Measurements from ENCODE around the gene QSER1. TPM values are rescaled to one million over a fixed set of nuclear protein-coding genes. Genes with fewer than 3 reads are reported as not detected.
"Not testable (repeated sequence)": the region's sequence is repeated elsewhere in the genome, so short reads cannot be mapped to it uniquely, and the experiment has no call there.

The QSER1 gene
- polyA plus RNA-seq, 12 donors, result 16.8 to 32.8 (median 26.6) TPM; not detected in 1

DNA sequence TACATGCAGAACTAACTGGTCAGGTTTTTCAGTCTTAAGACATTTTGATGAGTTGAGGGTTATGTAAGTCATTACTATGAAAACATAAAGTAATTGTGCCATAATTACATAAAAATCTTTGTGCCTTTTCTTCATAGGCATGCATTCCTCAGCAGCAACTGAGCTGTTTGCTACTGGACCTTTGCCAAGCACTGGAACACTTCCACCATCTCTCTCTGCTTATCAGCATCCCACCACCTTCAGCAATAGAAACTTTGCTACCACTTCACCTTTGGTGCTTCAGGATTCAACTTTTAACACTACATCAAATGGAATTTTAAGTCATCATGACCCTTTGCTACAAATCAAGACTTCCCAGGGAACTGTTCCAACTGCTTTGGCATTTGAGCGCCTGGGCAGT lies 39.0 kb downstream of the QSER1 start:
- no peak for DNase-seq

DNA sequence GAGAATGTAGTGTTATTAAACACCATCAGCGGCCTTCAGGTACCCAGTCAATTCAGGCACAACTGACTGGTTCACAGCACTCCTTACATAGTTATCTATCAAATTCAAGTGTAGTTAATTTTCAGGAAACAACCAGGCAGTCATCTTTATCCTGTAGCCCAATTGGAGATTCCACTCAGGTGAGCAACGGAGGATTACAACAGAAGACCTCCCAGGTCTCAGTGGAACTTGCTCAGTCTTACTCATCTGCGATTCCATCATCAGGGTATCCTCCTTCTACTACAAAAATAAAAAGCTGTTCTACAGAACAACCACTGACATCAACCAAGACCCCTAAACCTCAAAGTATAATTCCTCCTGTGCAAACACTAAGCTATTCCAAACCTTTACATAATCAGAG lies 39.6 kb downstream of the QSER1 start:
- no peak for DNase-seq

DNA sequence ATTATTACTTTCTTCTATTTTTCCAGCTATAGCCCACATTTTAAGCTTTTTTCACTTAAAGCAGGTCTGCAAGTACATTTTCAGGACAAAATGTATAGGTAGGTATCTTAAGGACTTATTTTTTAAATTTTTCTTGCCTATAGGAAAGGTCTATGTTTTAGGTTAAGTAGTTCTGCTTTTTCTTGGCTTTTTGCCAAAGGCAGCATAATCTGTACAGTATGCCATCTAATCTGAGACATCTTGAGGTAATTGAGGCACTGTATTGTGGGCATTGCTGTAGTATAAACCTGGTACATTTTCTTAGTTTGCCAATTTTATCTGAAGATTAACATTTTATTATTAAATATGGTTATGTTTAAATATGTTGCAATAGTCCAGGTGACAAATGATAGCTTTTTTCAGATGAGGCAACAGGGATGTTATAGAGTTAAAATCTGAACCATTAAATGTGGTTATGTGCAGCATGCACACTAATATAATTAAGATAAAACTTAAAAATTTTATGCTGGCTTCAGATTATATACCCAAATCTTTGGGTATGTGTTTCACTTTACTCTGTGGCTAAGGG lies 42.9 kb downstream of the QSER1 start:
- DNase-seq, result peak; percentile 2

DNA sequence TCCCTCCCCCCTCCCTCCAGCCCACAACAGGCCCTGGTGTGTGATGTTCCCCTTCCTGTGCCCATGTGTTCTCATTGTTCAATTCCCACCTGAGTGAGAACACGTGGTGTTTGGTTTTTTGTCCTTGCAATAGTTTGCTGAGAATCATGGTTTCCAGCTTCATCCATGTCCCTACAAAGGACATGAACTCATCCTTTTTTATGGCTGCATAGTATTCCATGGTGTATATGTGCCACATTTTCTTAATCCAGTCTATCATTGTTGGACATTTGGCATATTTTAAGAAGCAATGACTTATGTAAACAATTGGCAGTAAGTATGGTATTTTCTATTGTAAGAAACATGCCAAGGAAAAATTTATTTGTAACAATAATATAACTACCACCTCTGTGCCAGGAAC lies 43.6 kb downstream of the QSER1 start:
- not testable (repeated sequence) for DNase-seq

DNA sequence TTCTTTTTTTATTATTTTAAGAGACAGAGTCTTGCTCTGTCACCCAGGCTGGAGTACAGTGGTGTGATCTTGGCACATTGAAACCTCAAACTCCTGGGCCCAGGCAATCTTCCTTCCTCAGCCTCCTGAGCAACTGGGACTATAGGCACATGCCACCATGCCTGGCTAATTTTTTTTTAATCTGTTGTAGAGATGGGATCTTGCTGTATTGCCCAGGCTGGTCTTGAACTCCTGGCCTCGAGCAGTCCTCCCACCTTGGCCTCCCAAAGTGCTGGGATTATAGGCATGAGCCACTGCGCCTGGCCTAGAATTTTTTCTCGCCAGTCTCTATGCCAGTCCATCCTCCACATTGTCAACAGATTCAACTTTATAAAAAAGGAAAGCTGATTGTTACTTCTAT lies 44.7 kb downstream of the QSER1 start:
- not testable (repeated sequence) for DNase-seq

DNA sequence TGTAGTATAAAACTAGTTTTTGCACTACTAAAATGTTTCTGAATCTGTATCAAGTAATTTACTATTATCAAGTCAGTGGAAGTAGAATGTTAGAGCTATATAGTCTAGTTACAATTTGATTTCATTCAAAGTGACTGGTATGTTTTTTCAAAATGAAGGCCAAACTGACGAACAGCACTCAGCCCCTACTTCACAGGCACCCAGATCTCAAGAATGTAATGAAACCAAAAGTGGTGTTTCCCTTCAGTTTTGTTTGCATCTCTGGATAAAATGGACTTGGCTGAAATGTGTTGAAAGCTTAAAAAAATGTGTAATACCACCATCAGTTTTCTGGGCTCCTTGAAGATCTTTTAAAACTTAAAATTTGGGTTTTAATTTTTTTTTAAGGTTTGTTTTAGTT lies 46.4 kb downstream of the QSER1 start:
- no peak for DNase-seq

DNA sequence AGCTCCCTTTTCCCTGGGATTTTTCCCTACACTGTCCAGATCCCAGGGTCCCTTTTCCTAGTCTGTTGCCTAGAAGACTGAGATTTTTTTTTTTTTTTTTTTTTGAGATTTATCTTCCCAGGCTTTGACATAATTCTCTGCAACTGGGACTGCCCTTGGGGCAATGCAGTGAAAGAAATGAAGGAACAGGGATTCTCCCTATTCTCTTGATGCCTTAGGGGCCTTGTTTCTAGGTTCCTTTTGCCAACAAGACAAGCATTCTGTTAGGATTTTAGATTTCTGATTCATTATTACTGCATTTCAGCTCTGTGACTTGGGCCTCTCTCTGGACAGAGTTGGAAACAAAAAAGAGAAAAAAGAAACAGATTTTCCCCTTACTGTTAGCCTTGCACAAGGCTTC lies 47.3 kb downstream of the QSER1 start:
- no peak for DNase-seq

DNA sequence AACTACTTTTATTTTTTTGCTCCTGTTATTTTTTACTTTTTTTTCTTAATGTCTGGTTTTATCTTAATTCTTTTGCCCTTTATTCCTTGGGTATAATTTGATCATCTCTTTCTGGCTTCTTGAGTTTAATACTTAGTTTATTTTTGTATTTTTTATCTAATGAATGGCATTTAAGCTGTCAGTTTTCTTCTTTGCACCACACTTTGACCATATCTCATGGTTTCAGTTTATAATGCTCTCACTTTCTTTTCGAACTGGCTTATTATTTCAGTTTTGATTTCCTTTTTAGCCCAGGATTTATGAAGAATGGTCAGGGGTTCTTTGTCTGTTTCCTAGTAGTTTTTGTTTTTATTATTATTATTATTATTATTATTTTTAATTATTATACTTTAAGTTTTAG lies 48.3 kb downstream of the QSER1 start:
- DNase-seq, result no peak

DNA sequence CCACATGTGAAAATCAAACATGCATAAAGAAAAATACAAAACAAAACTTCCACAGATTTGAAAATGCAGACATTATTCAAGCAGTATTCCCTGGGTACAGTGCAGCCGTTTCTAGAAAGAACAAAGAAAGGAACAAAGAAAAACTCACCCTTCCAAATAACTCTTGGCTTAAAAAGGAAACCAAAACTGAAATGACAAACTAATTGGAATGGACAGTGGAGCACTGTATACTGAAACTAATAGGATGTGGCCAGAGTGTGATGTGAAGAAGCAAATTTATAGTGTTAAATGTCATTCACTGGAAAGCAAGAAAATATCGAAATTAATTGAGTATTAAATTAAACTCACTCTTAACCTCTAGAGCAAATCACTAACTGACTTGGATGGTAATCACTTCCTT lies 55.4 kb downstream of the QSER1 start:
- no peak for DNase-seq

DNA sequence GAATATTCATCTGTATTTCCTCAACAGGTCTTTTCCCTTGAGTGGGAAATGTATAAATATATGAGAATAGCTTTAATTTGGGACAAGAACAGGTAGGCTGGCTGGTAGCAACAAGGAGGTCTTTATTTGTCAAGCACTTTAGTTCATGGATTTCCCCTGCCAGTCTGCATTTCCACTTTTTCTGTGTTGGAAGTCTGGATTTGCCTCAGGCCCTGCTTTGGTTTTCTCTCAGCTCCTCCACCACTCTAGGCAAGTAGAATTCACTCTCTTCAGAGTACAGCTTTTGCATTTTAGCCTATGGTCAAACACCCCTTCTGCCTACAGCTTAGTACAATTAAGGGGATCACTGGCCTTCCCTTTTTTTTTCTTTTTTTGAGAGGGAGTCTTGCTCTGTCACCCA lies 57.1 kb downstream of the QSER1 start:
- DNase-seq, result no peak

DNA sequence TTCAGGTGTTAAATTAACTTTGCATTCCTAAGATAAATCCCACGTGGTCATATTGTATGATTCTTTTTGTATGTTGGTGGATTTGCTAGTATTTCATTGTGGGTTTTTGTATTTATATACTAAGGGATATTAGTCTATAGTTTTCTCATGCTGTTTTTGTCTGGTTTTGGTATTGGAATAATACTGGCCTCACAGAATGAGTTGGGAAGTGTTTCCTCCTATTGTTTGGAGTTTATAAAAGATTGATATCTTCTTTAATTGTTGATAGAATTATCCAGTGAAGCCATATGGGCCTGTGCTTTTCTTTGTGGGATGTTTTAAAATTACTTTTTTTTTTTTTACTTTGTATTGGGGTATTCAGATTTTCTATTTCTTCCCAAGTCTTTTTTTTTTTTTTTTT lies 59.8 kb downstream of the QSER1 start:
- no peak for DNase-seq

DNA sequence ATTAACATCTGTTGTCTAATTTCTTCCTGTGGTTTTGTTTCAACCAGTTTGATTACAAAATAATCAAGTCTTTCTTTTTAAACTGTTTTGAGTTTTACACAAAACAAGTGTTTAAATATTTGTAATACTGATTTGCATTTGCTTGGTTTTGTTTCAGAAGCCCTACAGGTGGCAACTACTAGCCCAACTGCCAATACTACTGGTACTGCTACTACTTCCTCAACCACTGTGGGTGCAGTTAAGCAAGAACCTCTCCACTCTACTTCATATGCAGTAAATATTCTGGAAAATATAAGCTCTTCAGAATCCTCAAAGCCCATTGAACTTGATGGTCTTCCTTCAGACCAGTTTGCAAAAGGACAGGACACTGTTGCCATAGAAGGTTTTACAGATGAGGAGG lies 61.1 kb downstream of the QSER1 start:
- DNase-seq, result no peak

DNA sequence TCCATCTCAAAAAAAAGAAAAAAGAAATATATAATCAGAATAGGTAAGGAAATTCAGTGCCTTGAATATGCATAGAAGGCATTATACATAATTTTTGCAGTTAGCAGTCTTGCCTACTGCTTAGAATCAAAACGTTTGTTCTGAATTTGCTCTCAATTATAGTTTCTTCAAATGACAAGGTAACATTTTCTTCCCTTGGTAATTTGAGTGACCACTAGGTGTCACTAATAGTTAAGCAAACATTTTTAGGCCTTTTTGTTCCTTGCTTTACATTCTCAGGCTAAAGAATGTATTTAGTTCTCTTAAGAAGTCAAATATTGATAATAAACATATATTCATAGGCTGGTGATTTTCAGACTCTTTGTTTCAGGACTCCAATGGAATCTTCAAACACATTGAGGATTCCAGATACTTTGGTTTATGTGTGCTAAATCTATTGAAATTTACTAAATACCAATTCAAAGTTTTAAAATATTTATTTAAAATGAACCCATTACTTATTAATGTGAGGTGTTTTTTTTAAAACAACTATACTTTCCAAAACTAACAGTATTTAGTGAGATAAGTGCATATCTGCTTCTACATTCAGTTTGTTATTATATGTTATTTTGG lies 68.0 kb downstream of the QSER1 start:
- peak; percentile 46 for DNase-seq

DNA sequence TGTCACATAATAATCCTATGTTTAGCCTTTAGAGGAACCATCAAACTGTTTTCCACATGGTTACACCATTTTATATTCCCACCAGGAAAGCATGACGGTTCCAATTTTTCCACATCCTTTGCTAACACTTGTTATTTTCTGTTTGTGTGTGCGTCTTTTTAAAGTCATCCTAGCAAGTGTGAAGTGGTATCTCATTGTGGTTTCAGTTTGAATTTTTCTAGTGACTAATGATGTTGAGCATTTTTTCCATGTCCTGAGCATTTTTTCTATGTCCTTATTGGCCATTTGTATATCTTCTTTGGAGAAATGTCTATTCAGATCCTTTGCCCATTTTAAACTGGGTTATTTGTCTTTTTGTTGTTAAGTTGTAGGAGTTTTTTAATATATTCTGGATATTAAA lies 69.4 kb downstream of the QSER1 start:
- DNase-seq, result no peak

DNA sequence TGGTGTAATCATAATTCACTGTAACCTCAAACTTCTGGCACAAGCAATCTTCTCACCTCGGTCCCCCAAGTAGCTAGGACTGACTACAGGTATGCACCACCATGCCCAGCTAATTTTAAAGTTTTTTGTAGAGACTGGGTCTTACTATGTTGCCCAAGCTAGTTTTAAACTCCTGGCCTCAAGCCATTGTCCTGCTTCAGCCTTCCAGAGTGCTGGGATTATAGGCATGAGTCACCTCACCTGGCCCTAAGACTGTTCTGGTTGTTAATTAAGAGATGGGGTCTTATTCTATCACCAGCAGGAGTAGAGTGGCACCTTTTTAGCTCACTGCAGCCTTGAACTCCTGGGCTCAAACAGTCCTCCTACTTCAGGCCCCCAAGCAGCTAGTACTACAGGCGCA lies 71.1 kb downstream of the QSER1 start:
- DNase-seq, result no peak

DNA sequence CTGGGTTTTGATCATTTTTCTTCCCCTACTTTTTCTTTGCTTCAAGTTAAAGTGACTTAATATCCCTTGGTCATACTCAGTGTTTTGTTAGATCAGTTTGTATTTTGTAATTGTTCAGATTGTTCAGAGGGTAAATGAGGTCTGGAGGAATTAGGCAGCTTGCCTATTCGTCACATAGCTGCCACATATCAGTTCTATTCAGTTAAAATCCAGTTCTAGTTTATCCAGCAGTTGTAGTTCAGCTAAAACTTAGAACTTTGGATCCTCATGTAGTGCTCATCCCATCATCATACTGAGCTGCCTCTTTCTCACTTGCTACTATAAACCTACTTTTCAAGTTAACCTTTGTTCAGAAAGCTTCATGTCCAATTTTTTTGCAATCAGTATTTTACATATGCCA lies 75.9 kb downstream of the QSER1 start:
- no peak for DNase-seq

DNA sequence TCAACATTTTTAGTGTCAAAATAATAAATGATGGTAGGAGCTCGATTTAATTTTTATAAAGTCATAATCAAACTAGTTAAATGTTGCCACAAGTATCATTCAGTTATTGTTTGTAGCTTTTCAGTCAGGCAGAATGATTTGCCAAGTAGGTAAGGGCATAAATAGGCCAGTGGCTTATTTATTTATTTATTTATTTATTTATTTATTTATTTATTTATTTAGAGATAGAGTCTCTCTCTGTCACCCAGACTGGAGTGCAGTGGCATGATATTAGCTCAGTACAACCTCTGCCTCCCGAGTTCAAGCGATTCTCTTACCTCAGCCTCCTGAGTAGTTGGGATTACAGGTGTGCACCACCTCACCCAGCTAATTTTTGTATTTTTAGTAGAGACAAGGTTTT lies 79.6 kb downstream of the QSER1 start:
- DNase-seq, result not testable (repeated sequence)

DNA sequence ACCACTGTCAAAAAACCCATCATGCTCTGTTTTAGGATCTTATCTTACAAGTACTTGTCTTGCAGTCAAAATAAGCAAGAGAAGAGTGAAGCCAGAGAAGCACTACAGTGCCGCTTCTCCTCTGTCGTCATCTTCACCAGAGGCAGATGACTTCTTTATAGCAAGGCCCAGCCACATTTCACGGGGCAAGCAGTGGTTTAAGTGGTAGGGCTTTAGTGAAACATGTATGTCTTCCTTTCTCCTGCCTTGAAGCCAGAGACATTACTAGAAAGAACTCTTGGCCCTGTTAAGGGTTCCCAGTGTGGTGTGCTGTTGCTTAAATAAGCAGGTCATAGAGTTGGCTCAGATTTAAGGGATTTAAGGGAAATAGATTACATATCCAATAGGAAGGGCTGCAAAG lies 80.2 kb downstream of the QSER1 start:
- DNase-seq, result no peak

DNA sequence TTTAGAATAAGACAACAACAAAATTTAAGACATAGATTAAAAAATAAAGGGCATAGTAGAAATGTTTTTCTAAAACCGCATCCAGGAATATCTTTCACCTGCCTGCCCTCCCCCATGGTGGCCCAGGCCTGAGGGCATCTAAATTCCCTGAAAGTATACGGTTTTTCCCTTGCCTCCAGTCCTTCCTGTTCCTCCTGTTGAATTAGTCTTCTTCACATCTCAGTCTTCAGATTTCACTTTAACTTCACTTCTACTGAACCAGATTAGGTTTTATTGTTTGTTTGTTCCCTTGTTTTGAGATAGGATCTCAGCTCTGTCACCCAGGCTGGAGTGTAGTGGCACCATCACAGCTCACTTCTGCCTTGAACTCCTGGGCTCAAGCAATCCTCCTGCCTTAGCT lies 90.0 kb downstream of the QSER1 start:
- no peak for DNase-seq

DNA sequence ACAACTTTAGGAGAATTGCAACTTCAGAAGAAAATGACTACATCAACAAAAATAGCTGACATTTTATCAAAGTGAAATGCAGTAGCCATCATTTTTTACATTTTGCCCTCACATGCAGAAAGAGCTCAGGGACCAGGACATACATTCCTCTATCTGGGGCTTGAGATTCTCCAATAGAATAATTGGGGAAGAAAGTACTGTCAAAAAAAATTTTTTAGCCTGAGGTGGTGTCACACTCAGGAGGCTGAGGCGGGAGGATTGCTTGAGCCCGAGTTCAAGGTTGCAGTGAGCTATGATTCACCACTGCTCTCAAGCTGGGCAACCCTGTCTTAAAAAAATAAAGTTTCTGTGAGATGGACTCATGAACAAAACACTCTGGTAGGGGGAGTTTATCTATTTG lies 90.9 kb downstream of the QSER1 start:
- DNase-seq, result no peak

DNA sequence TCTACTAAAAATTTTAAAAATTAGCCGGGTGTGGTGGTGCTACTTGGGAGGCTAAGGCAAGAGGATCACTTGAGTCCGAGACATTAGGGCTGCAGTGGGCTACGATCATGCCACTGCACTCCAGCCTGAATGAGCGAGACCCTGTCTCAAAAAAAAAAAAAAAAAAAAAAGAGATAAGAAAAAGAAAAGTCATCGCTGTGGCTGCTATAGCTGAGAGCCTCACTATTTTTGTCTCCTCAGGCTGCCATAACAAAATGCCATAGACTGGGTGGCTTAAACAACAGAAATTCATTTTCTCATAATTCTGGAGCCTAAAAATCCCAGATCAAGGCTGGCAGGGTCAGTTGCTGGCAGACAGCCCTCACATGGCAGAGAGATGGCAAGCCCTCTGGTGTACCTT lies 93.0 kb downstream of the QSER1 start:
- DNase-seq, result no peak

DNA sequence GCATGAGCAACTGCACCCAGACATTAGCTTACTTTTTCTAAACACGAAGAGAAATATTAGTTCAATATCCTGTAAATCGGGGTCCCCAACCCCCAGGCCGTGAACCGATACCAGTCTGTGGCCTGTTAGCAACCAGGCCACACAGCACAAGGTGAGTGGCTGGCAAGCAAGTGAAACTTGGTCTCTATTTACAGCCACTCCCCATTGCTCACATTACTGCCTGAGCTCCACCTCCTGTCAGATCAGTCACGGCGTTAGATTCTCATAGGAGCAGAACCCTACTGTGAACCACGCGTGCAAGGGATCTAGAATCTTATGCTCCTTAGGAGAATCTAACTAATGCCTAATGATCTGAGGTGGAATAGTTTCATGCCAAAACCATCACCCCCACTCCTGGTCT lies 95.2 kb downstream of the QSER1 start:
- DNase-seq, result no peak

DNA sequence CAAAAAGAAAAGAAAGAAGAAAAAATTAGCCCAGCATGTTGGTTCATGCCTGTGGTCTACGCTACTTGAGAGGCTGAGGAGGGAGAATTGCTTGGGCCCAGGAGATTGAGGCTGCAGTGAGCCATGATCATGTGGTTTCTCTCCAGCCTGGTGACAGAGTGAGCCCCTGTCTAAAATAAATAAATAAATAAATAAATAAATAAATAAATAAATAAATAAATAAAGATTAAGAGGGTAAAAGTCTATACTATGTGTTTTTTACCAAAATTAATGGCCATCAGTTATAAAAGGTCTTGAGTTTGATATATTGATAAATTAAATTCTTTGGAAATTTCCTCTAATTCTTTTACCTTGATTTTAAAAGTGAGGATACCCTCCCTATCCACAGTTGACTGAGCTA lies 97.9 kb downstream of the QSER1 start:
- no peak for DNase-seq

DNA sequence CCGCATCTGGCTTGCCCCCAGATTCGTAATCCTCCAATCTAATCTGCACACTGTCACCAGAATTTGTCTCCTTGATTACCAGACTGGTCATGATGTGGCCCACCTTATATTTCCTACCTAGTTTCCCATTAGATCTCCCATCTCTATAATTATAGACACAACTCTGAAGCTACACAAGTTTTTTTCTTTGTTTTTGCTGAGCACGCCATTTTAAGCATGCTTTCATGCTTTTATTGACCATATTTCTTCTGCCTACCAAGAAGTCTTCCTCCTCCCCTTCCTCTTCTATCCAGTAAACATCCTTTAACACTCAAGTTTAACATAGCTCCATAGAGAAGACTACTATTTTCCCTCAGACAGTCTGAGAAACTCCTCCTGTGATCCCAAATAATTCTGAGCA lies 98.8 kb downstream of the QSER1 start:
- DNase-seq, result no peak
